ENCODE measurements around the gene UBE2D3.

- TF ChIP-seq CTCF (IDR thresholded peaks at IDR 0.05) (no peak), POLR2AphosphoS5 (IDR thresholded peaks at IDR 0.05; ENCODE audit: insufficient read depth in 1 of 2, low read depth in 1 of 2) (no peak), POLR2A (IDR thresholded peaks at IDR 0.05) (no peak)
Measured at GRCh38 chr4:102758241-102759160, 68.8 kb downstream of the UBE2D3 start.

Data from vagina (tissue), 2 donors.